Body of pancreas (tissue), 4 donors: ENCODE measurements around the gene ANKRD6.

ENCODE experiments used
- POLR2A ChIP-seq, 3 donors: fragments of 450-650 bp; IDR thresholded peaks; one replicate each; pipeline ENCODE4 v1.6.1; 2016; ENCODE audit warnings: antibody characterized with exemption in 3 of 3, mild to moderate bottlenecking in 2 of 3
- TF ChIP-seq, protein P1 (sequence below), 7 experiments: fragments of 450-650 bp in 4 of 7; fragments of 200-600 bp in 3 of 7; sonication (generic) in 3 of 7; IDR thresholded peaks; one replicate each; pipeline ENCODE4 v1.5.1; 2016 to 2019; ENCODE audit warnings: antibody characterized with exemption in 7 of 7

DNA sequence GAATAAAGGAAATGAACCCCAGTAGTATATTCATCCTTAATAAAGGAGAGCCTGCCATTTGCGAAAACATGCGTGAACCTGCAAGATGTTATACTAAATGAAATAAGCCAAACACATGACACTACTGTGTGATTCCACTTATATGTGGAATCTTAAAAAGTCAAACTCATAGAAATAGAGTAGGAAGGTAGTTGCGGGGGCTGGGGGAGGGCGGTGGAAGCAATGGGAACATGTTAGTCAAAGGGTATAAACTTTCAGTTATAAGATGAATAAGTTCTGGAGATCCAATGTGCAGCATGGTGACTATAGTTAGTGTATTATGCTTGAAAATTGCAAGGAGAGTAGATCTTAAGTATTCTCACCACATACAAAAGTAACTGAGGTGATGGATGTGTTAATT lies 72.9 kb downstream of the ANKRD6 start:
- TF ChIP-seq, protein P1, sequence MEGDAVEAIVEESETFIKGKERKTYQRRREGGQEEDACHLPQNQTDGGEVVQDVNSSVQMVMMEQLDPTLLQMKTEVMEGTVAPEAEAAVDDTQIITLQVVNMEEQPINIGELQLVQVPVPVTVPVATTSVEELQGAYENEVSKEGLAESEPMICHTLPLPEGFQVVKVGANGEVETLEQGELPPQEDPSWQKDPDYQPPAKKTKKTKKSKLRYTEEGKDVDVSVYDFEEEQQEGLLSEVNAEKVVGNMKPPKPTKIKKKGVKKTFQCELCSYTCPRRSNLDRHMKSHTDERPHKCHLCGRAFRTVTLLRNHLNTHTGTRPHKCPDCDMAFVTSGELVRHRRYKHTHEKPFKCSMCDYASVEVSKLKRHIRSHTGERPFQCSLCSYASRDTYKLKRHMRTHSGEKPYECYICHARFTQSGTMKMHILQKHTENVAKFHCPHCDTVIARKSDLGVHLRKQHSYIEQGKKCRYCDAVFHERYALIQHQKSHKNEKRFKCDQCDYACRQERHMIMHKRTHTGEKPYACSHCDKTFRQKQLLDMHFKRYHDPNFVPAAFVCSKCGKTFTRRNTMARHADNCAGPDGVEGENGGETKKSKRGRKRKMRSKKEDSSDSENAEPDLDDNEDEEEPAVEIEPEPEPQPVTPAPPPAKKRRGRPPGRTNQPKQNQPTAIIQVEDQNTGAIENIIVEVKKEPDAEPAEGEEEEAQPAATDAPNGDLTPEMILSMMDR (IDR thresholded peaks at IDR 0.05) = no peak
- no peak for TF ChIP-seq POLR2A (IDR thresholded peaks at IDR 0.05)
